Hepatocyte (in vitro differentiated cells): ENCODE data around the gene ARHGAP35. TPM values are rescaled to one million over a fixed set of nuclear protein-coding genes. Genes with fewer than 3 reads are reported as not detected.

Experiments used
- DNase-seq: peaks from one replicate; pipeline ENCODE4 v3.0.0-alpha.2; 2016; ENCODE audit warnings: low spot score
- H2AFZ ChIP-seq: fragments of 200-600 bp; sonication (generic); 2 replicates; pipeline ENCODE4 v1.6.0; 2016; ENCODE audit warnings: antibody characterized with exemption, mild to moderate bottlenecking
- H3K27ac ChIP-seq: fragments of 200-600 bp; sonication (generic); 2 replicates; pipeline ENCODE4 v1.5.1; 2016; ENCODE audit warnings: mild to moderate bottlenecking
- H3K27me3 ChIP-seq: fragments of 200-600 bp; sonication (generic); 2 replicates; pipeline ENCODE4 v1.6.1; 2016
- H3K36me3 ChIP-seq: fragments of 200-600 bp; sonication (generic); replicated peaks from 2 replicates; pipeline ENCODE4 v1.5.1; 2016; ENCODE audit warnings: low read depth; ENCODE audit not compliant: insufficient read depth
- H3K4me1 ChIP-seq: fragments of 200-600 bp; sonication (generic); 2 replicates; pipeline ENCODE4 v1.5.1; 2016; ENCODE audit warnings: mild to moderate bottlenecking, moderate library complexity; ENCODE audit not compliant: insufficient read depth
- H3K4me2 ChIP-seq: fragments of 200-600 bp; sonication (generic); 2 replicates; pipeline ENCODE4 v1.6.0; 2016
- H3K4me3 ChIP-seq: fragments of 200-600 bp; sonication (generic); 2 replicates; pipeline ENCODE4 v1.5.1; 2016; ENCODE audit warnings: mild to moderate bottlenecking
- H3K79me2 ChIP-seq: fragments of 200-600 bp; sonication (generic); 2 replicates; pipeline ENCODE4 v1.6.0; 2017; ENCODE audit warnings: mild to moderate bottlenecking
- H3K9me2 ChIP-seq: fragments of 200-600 bp; sonication (generic); replicated peaks from 2 replicates; pipeline ENCODE4 v1.6.0; 2017; ENCODE audit warnings: mild to moderate bottlenecking; ENCODE audit not compliant: insufficient read depth
- H3K9me3 ChIP-seq: fragments of 200-600 bp; sonication (generic); 2 replicates; pipeline ENCODE4 v1.5.1; 2016; ENCODE audit warnings: low read depth, mild to moderate bottlenecking
- H4K20me1 ChIP-seq: fragments of 200-600 bp; sonication (generic); 2 replicates; pipeline ENCODE4 v1.6.0; 2016; ENCODE audit warnings: mild to moderate bottlenecking; ENCODE audit not compliant: insufficient read depth, poor library complexity, severe bottlenecking
- EZH2 ChIP-seq: fragments of 200-600 bp; sonication (generic); IDR thresholded peaks from 2 replicates; pipeline ENCODE4 v1.6.1; 2016; ENCODE audit warnings: antibody characterized with exemption, mild to moderate bottlenecking, borderline replicate concordance
- EZH2phosphoT487 ChIP-seq: fragments of 200-600 bp; sonication (generic); IDR thresholded peaks from one replicate; pipeline ENCODE4 v1.6.1; 2018; ENCODE audit warnings: antibody characterized with exemption, mild to moderate bottlenecking, low read depth, moderate library complexity; ENCODE audit not compliant: unreplicated experiment, severe bottlenecking
- WGBS: methylation state at CpG from one replicate; pipeline ENCODE4 v1.1.6; 2016; ENCODE audit warnings: low lambda C conversion rate; ENCODE audit errors: missing lambda C conversion rate; 5-methylcytosine and 5-hydroxymethylcytosine counted together
- polyA plus RNA-seq: library from polyadenylated mRNA; unstranded; fragments of >200 nt; fragmentation: Nextera tagmentation; extraction: Ambion mirVana; gene quantifications from 2 replicates; pipeline ENCODE4 v1.2.1, GENCODE V29; 2016
- total RNA-seq: library from RNA; depleted of rRNA; stranded (reverse); fragments of >200 nt; gene quantifications from 2 replicates; pipeline ENCODE4 v1.2.3, GENCODE V29; 2014
- TF ChIP-seq, protein P1 (sequence below): fragments of 200-600 bp; sonication (generic); IDR thresholded peaks from 2 replicates; pipeline ENCODE4 v1.5.1; 2016; ENCODE audit warnings: antibody characterized with exemption, mild to moderate bottlenecking; ENCODE audit not compliant: poor library complexity

The ARHGAP35 gene
- total and polyA plus RNA-seq, 2 experiments from 2014 or later, result 18.6 to 48.1 TPM

DNA sequence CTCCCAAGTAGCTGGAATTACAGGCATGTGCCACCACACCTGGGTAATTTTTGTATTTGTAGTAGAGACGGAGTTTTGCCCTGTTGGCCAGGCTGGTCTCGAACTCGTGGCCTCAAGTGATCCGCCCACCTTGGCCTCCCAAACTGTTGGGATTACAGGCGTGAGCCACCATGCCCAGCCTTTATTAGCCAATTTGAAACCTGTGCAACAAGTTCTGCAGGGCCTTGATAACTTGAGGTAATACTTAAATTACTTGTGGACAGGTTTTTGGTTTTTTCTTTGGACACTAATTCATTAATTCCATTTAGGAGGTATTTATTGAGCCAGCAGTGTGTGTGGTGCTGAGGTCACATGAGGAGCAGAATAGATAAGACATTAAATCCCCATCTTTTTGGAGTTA is 39.5 kb downstream of the ARHGAP35 start:
- H3K27ac ChIP-seq, result no peak overlapping the region
- no peak overlapping the region for H2AFZ ChIP-seq
- H3K9me3 ChIP-seq, result no peaks in the 10 kb centered on the region
- 99% methylated on average over 5 of the region's 5 CpGs for WGBS
- H3K79me2 ChIP-seq, result peaks cover 97% of the 10 kb centered on the region
- H3K9me2 ChIP-seq, result no peaks in the 10 kb centered on the region
- TF ChIP-seq EZH2, result no peak
- TF ChIP-seq, protein P1, sequence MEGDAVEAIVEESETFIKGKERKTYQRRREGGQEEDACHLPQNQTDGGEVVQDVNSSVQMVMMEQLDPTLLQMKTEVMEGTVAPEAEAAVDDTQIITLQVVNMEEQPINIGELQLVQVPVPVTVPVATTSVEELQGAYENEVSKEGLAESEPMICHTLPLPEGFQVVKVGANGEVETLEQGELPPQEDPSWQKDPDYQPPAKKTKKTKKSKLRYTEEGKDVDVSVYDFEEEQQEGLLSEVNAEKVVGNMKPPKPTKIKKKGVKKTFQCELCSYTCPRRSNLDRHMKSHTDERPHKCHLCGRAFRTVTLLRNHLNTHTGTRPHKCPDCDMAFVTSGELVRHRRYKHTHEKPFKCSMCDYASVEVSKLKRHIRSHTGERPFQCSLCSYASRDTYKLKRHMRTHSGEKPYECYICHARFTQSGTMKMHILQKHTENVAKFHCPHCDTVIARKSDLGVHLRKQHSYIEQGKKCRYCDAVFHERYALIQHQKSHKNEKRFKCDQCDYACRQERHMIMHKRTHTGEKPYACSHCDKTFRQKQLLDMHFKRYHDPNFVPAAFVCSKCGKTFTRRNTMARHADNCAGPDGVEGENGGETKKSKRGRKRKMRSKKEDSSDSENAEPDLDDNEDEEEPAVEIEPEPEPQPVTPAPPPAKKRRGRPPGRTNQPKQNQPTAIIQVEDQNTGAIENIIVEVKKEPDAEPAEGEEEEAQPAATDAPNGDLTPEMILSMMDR, result no peak
- no peak for TF ChIP-seq EZH2phosphoT487
- H3K27me3 ChIP-seq, result no peaks in the 10 kb centered on the region
- no peak for DNase-seq
- H3K36me3 ChIP-seq, result no peaks in the 10 kb centered on the region
- H4K20me1 ChIP-seq, result peaks cover 73% of the 10 kb centered on the region
- H3K4me2 ChIP-seq, result no peak overlapping the region
- peaks cover 39% of the 10 kb centered on the region for H3K4me1 ChIP-seq
- no peak overlapping the region for H3K4me3 ChIP-seq

DNA sequence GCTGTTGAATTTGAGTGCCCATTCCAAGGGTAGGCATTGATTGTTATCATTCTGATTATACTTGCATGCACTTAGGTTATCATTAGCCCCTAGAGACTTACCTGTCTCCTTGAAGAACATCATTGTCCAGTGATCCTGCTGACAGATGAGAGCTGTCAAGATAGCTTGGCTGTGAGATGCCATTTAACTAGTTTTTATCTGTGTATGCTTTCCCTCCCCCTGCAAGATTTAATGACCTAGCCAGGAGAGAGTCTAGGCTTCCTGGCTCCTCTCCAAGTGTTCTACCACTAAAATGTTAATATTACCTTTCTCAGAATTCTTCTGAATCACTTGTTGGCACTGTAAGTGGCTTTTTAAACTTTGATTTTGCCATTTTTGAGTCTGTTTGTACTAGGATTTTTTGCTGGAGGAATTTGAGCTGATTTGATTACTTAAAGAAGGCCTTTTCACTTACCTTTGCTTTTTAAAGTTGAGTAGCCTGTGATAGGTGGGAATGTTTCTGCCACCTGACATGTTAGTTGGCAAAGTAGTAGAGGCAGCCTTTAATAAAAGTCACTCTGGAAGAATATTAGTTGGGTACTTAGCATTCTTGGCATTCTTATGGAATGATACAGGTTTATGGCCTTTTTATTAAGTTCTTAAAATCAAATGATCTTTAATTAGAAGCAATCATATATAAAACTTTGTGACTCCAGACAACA is 41.1 kb downstream of the ARHGAP35 start:
- Histone ChIP-seq H3K4me2 (peak overlapping the region; percentile 2), H3K9me3 (no peaks in the 10 kb centered on the region), H3K27ac (peak overlapping the region; percentile 84), H3K79me2 (peaks cover 97% of the 10 kb centered on the region), H3K36me3 (no peaks in the 10 kb centered on the region), H3K9me2 (no peaks in the 10 kb centered on the region), H3K4me1 (peaks cover 39% of the 10 kb centered on the region), H2AFZ (no peak overlapping the region), H4K20me1 (peaks cover 86% of the 10 kb centered on the region), H3K27me3 (no peaks in the 10 kb centered on the region), H3K4me3 (no peak overlapping the region)
- TF ChIP-seq, protein P1, result no peak
- no peak for TF ChIP-seq EZH2
- TF ChIP-seq EZH2phosphoT487, result no peak
- DNase-seq, result no peak

DNA sequence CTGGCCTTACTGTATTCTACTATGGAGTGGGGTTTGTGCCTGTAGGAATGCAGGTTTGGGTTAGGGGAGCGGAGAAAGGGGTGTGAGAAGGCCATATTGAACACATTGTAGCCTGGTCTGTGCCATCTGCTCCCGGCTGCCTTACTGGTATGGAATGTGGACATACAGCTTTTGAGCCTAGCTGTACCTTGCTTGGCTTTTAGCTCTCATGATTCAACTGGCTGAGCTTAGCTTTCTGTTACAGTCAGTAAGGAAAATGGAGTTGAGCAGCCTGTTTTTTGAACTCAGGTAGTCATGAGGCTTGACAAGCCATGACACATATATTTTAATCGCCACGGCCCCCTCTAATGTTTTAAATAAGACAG is 41.6 kb downstream of the ARHGAP35 start:
- H3K79me2 ChIP-seq, result peaks cover 97% of the 10 kb centered on the region
- H3K4me3 ChIP-seq, result no peak overlapping the region
- TF ChIP-seq, protein P1, result no peak
- TF ChIP-seq EZH2phosphoT487 (no peak), EZH2 (no peak)
- peak overlapping the region; percentile 2 for H3K4me2 ChIP-seq
- peaks cover 90% of the 10 kb centered on the region for H4K20me1 ChIP-seq
- H3K9me3 ChIP-seq, result no peaks in the 10 kb centered on the region
- no peak overlapping the region for H2AFZ ChIP-seq
- no peaks in the 10 kb centered on the region for H3K9me2 ChIP-seq
- no peaks in the 10 kb centered on the region for H3K36me3 ChIP-seq
- peak overlapping the region; percentile 84 for H3K27ac ChIP-seq
- peak; percentile 51 for DNase-seq
- WGBS, result 63% methylated on average over 4 of the region's 4 CpGs
- H3K27me3 ChIP-seq, result no peaks in the 10 kb centered on the region
- peaks cover 39% of the 10 kb centered on the region for H3K4me1 ChIP-seq
